Progenitor cell of endocrine pancreas (in vitro differentiated cells): ENCODE data around the gene HIVEP3. TPM values are rescaled to one million over a fixed set of nuclear protein-coding genes. Genes with fewer than 3 reads are reported as not detected.
"Not testable (repeated sequence)": the region's sequence is repeated elsewhere in the genome, so short reads cannot be mapped to it uniquely, and the experiment has no call there.

Experiments
- DNase-seq: peaks from one replicate; pipeline ENCODE4 v3.0.0; 2021; ENCODE audit warnings: low spot score; ENCODE audit not compliant: unreplicated experiment
- H3K27ac Mint-ChIP-seq: 2 replicates; pipeline ENCODE4 v1.8.0; 2021; ENCODE audit warnings: mild to moderate bottlenecking, moderate library complexity, mixed read lengths
- H3K27me3 Mint-ChIP-seq: 2 replicates; pipeline ENCODE4 v1.8.0; 2021; ENCODE audit warnings: mixed read lengths
- H3K36me3 Mint-ChIP-seq: 2 replicates; pipeline ENCODE4 v1.8.0; 2022; ENCODE audit warnings: mixed read lengths; ENCODE audit not compliant: insufficient read depth
- H3K4me1 Mint-ChIP-seq: 2 replicates; pipeline ENCODE4 v1.8.0; 2021; ENCODE audit warnings: low read depth, mixed read lengths
- H3K4me3 Mint-ChIP-seq: 2 replicates; pipeline ENCODE4 v1.8.0; 2021; ENCODE audit warnings: low read depth, mild to moderate bottlenecking, moderate library complexity, mixed read lengths
- H3K9me3 Mint-ChIP-seq: 2 replicates; pipeline ENCODE4 v1.8.0; 2021; ENCODE audit warnings: low read depth, mixed read lengths
- total RNA-seq: library from RNA; stranded (reverse); gene quantifications from 2 replicates; pipeline ENCODE4 v1.2.1, GENCODE V29; 2021
- TF ChIP-seq, protein P1 (sequence below): fragments of 200-600 bp; sonication (generic); IDR thresholded peaks from one replicate; pipeline ENCODE4 v1.5.0; 2021; ENCODE audit warnings: antibody characterized with exemption, mild to moderate bottlenecking; ENCODE audit not compliant: unreplicated experiment

HIVEP3 gene
- total RNA-seq, 1 donor from 2014 or later: 1.1 TPM

DNA sequence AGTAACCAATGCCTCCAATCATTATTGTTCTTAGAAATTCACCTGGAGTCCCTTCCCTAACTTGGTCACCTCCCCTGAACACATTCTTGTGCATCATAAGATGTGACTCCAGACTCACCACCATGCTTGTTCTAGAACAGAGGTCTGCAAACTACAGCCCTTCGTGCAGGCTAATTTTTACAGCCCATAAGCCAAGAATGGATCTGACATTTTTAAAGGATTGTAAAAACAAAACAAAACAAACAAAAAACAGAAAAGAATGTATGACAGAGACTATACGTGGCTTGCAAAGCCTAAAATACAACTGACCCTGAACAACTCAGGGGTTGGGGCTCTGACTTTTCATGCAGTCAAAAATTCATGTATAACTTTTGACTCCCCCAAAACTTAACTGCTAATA, 6.2 kb upstream of the HIVEP3 start:
- no peaks in the 10 kb centered on the region for H3K36me3 Mint-ChIP-seq
- TF ChIP-seq, protein P1, sequence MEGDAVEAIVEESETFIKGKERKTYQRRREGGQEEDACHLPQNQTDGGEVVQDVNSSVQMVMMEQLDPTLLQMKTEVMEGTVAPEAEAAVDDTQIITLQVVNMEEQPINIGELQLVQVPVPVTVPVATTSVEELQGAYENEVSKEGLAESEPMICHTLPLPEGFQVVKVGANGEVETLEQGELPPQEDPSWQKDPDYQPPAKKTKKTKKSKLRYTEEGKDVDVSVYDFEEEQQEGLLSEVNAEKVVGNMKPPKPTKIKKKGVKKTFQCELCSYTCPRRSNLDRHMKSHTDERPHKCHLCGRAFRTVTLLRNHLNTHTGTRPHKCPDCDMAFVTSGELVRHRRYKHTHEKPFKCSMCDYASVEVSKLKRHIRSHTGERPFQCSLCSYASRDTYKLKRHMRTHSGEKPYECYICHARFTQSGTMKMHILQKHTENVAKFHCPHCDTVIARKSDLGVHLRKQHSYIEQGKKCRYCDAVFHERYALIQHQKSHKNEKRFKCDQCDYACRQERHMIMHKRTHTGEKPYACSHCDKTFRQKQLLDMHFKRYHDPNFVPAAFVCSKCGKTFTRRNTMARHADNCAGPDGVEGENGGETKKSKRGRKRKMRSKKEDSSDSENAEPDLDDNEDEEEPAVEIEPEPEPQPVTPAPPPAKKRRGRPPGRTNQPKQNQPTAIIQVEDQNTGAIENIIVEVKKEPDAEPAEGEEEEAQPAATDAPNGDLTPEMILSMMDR: no peak
- H3K27ac Mint-ChIP-seq: no peak overlapping the region
- H3K4me3 Mint-ChIP-seq: no peak overlapping the region
- no peak for DNase-seq
- peaks cover 18% of the 10 kb centered on the region for H3K4me1 Mint-ChIP-seq
- peaks cover 3% of the 10 kb centered on the region for H3K9me3 Mint-ChIP-seq
- peaks cover 15% of the 10 kb centered on the region for H3K27me3 Mint-ChIP-seq

DNA sequence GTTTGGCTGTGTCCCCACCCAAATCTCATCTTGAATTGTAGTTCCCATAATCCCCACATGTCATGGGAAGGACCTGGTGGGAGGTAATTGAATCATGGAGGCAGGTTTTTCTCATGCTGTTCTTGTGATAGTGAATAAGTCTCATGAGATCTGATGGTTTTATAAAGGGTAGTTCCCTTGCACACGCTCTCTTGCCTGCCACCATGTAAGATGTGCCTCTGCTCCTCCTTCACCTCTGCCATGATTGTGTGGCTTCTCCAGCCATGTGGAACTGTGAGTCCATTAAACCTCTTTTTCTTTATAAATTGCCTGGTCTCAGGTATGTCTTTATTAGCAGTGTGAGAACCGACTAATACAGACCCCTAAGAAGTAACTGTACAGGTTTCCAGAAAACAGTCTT, 2.5 kb upstream of the HIVEP3 start:
- H3K9me3 Mint-ChIP-seq, DNase-seq, H3K27ac Mint-ChIP-seq, H3K36me3 Mint-ChIP-seq, H3K4me3 Mint-ChIP-seq: not testable (repeated sequence)
- Mint-ChIP-seq H3K27me3 (peaks cover 46% of the 10 kb centered on the region), H3K4me1 (peaks cover 24% of the 10 kb centered on the region)

GRCh38 chr1:41920658-41921057, 1.9 kb upstream of the HIVEP3 start:
- Mint-ChIP-seq H3K27me3 (peaks cover 52% of the 10 kb centered on the region), H3K36me3 (no peaks in the 10 kb centered on the region), H3K4me3 (no peak overlapping the region)

DNA sequence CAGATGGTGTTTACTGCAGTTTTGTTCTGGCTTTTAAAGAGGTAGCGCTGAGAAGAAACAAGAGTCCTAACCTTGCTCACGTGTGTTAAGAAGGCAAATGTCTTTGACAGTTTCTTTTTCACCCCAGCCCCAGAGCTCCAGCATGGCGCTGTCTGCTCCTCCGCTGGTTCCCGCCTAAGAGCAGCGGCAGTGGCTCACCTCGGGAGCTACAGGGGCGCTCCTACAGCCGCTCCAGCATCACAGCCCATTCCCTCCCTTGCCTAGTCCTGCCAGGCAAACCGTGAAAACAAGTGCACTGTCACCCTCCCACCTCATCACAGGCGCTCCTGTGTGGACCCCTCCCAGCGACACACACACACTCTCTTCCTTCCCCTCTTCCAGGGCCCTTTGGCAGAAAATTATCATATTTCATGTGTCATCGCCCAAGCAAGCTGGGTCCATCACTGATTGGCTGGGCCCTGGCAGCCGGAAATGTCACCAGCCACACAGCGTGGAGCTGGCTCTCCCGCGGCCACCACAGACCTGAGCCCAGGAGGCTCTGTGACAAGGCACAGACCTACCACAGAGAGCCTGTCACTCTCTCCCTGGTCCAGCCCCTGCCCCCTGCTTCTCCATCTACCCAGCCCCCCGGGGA, 1.2 kb upstream of the HIVEP3 start:
- Mint-ChIP-seq H3K27me3 (peaks cover 56% of the 10 kb centered on the region), H3K4me3 (peak overlapping the region; percentile 20), H3K36me3 (no peaks in the 10 kb centered on the region), H3K27ac (peak overlapping the region; percentile 38), H3K4me1 (peaks cover 22% of the 10 kb centered on the region), H3K9me3 (peaks cover 3% of the 10 kb centered on the region)
- DNase-seq: no peak
- TF ChIP-seq, protein P1: no peak

More at GRCh38 chr1:41920658-41921057, 1.9 kb upstream of the HIVEP3 start:
- DNase-seq: no peak
- Mint-ChIP-seq H3K9me3 (peaks cover 3% of the 10 kb centered on the region), H3K4me1 (peaks cover 22% of the 10 kb centered on the region), H3K27ac (no peak overlapping the region)
- TF ChIP-seq, protein P1: no peak

- Mint-ChIP-seq H3K27ac (peak overlapping the region; percentile 38), H3K27me3 (peaks cover 56% of the 10 kb centered on the region), H3K9me3 (peaks cover 3% of the 10 kb centered on the region), H3K4me1 (peaks cover 22% of the 10 kb centered on the region), H3K4me3 (peak overlapping the region; percentile 20), H3K36me3 (no peaks in the 10 kb centered on the region)
- TF ChIP-seq, protein P1: no peak
- no peak for DNase-seq
Measured at GRCh38 chr1:41919131-41919530, 409 bp upstream of the HIVEP3 start.

DNA sequence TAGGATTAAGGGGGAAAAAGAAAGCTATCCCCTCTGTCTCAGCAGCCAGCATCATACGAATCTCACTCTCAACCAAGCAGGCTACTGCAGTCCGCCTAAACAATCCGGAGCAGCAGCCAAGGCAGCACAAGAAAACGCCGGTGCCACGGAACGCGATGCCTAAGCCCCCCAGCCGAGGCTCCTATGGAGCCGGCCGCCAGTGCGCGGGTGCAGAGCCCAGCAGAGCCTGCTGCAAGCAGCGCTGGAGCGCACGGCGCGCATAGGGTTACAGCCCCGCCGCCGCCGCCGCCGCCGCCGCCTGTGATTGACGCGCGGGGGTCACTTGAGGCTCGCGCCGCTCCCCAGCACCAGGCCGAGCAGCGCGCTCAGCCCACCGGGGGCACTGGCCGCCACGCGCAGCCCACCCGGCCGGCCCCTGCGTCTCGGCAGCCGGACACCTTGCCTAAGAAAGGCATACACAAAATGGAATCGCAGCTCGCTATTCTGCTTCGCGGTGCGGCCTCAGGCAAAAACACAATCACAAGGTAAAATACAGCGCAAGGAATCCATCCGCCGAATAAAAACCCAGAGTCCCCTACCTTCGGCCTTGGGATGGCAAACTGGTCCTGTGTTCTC, 780 bp downstream of the HIVEP3 start:
- H3K9me3 Mint-ChIP-seq: no peaks in the 10 kb centered on the region
- no peaks in the 10 kb centered on the region for H3K36me3 Mint-ChIP-seq
- H3K4me1 Mint-ChIP-seq: peaks cover 22% of the 10 kb centered on the region
- H3K27ac Mint-ChIP-seq: no peak overlapping the region
- peak overlapping the region; percentile 74 for H3K4me3 Mint-ChIP-seq
- peaks cover 64% of the 10 kb centered on the region for H3K27me3 Mint-ChIP-seq
- TF ChIP-seq, protein P1: no peak
- DNase-seq: peak; percentile 44
